Urothelium cell line (cell line): ENCODE measurements around the gene AP1M1.

ENCODE experiments used
- DNase-seq: peaks from one replicate; pipeline ENCODE4 v3.0.0; 2011; ENCODE audit warnings: low spot score, mixed read lengths
- FAIRE-seq: peaks from 2 replicates; lab custom pipeline; 2011; peaks lifted over from hg19 to GRCh38; lab: Jason Lieb, UNC

AP1M1 gene

DNA sequence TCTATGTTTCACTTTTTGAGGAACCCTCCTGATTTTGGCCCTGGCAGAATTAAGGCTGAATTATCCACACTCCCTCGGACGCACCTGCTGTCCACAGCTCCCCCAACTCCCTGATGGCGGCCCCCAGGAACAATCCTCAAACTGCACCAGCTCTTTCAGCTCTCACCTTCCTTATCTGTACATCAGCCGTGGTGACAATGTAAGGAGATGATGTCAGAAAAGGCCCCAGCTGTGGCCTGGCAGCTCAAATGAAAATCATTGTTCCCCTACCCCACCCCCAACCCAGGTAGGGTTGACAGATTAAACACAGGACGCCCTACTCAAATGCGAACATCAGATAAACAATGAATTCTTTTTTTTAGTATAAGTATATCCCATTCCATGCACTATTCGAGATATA is 91.9 kb downstream of the AP1M1 start:
- no peak for DNase-seq
- no peak for FAIRE-seq

DNA sequence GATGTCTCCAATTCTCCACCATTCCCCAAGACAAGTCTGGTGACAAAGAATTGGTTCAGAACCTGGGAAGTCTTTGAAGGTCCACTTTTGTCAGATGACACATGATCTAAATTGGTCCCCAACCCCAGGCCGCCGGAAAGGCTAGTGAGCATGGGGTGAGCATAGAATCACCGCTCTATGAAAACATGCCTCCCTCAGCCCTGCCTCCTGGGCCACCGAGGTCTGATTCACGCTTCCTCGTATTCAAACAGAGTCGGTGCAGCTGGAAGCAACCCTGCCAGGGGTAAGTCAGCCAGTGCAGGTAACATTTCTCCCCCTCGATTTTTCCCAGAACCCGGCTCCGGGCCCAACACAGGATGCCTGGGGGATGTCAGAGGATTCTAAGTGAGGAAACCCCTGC is 93.0 kb downstream of the AP1M1 start:
- FAIRE-seq (no peak), DNase-seq (no peak)

DNA sequence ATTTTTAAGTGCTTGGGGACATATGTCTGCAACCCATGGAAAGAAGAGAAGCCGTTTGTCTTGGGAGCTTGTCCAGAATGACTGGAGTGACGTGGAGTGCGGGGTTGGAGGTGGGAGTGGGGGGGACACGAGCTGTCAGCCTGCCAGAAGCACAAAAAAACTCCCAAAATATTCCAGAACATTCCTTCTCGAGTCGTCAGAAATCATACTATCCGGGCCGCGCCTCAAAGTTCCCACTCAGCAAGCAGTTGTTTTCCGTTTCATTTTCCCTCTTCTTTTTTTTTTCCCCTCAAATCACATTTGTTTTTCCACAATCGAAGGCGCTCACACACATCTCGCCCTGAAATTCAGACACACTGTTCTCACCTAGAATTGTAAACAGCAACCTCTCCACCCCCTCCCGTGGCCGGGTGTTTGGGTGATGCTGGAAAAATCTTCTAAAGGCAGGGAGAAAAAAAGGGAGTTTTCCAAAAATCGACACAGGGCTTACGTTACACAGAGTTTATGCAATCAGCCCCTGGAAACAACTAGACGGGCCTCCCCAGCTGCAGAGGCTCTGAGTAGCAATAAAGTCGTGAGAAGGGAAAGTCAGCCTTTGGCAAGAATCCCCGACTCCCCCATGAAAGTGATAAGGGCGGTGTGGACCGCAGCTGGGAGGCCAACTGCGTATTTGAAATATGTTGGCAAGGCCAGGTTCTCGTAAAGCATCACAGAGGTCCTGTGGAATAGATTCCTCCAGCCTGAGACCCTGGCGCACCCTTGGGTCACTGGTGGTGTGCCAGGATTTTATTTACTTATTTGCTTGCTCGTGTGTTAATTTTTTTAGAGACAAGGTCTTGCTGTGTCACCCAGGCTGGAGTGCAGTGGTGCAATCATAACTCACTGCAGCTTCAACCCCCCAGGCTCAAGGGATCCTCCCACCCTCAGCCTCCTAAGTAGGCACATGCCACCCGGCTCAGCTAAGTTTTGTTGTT is 95.7 kb downstream of the AP1M1 start:
- DNase-seq (peak; percentile 62), FAIRE-seq (no peak)

GRCh38 chr19:16295057-16295456 is 97.3 kb downstream of the AP1M1 start:
- DNase-seq (no peak), FAIRE-seq (no peak)
